Measurements from ENCODE around the gene SMIM32.
A peak's percentile ranks its signal among the peaks of the same experiment; 100 is the strongest.

The SMIM32 gene

GRCh38 chr5:136192526-136193321, at the start of gene SMIM32:
TSS of gene SMIM32 (minus strand) at chr5:136193162. CDS start at chr5:136192524, 638 bp downstream.
- no peak for DNase-seq

GRCh38 chr5:136242611-136243010, 49.6 kb upstream of the SMIM32 start:
- DNase-seq: peak in 1 of 2 donors; percentile 1

- no peak for DNase-seq
These were observed 49.2 kb upstream of the SMIM32 start for GRCh38 chr5:136242136-136242535.

- no peak for DNase-seq
These were observed 47.9 kb upstream of the SMIM32 start for GRCh38 chr5:136240894-136241293.

- no peak for DNase-seq
These were observed 43.6 kb upstream of the SMIM32 start for GRCh38 chr5:136236479-136237083.

GRCh38 chr5:136235321-136235720, 42.4 kb upstream of the SMIM32 start:
- DNase-seq: no peak

- no peak for DNase-seq
These were observed 39.4 kb upstream of the SMIM32 start for GRCh38 chr5:136232316-136232715.

GRCh38 chr5:136230176-136230575, 37.2 kb upstream of the SMIM32 start:
- no peak for DNase-seq

GRCh38 chr5:136228136-136228757, 35.3 kb upstream of the SMIM32 start:
- no peak for DNase-seq

- no peak for DNase-seq
These were observed 33.4 kb upstream of the SMIM32 start for GRCh38 chr5:136226401-136226800.

GRCh38 chr5:136225796-136226195, 32.8 kb upstream of the SMIM32 start:
- no peak for DNase-seq

- no peak for DNase-seq
These were observed 29.7 kb upstream of the SMIM32 start for GRCh38 chr5:136222580-136223235.

GRCh38 chr5:136221340-136221739, 28.4 kb upstream of the SMIM32 start:
- DNase-seq: no peak

- DNase-seq: no peak
These were observed 23.3 kb upstream of the SMIM32 start for GRCh38 chr5:136216230-136216629.

GRCh38 chr5:136215812-136216211, 22.9 kb upstream of the SMIM32 start:
- no peak for DNase-seq

- DNase-seq: no peak
These were observed 21.0 kb upstream of the SMIM32 start for GRCh38 chr5:136213919-136214493.

- DNase-seq: peak; percentile 18 to 35
These were observed 19.3 kb upstream of the SMIM32 start for GRCh38 chr5:136212252-136212721.

- no peak for DNase-seq
These were observed 18.5 kb upstream of the SMIM32 start for GRCh38 chr5:136211282-136212040.

- DNase-seq: no peak
These were observed 17.3 kb upstream of the SMIM32 start for GRCh38 chr5:136210259-136210658.

GRCh38 chr5:136209346-136209910, 16.5 kb upstream of the SMIM32 start:
- DNase-seq: no peak

- no peak for DNase-seq
These were observed 16.0 kb upstream of the SMIM32 start for GRCh38 chr5:136208916-136209315.

- DNase-seq: no peak
These were observed 14.7 kb upstream of the SMIM32 start for GRCh38 chr5:136207631-136208030.

All from CD4-positive, alpha-beta T cell treated with Interleukin-4 for 1 hour (primary cell).